KOPT-K1 (cell line): ENCODE results near the gene ALX4.

Experiments used
- H3K27ac ChIP-seq: fragments of 200-600 bp; sonication (generic); 2 replicates; pipeline ENCODE4 v1.5.1; 2016; ENCODE audit warnings: antibody characterized with exemption, mild to moderate bottlenecking, low read depth, low read length; ENCODE audit not compliant: poor library complexity, severe bottlenecking
- H3K36me3 ChIP-seq: fragments of 200-600 bp; sonication (generic); 2 replicates; pipeline ENCODE4 v1.5.1; 2017; ENCODE audit warnings: antibody characterized with exemption, mild to moderate bottlenecking, low read length, moderate library complexity; ENCODE audit not compliant: insufficient read depth
- H3K9me3 ChIP-seq: fragments of 200-600 bp; sonication (generic); 2 replicates; pipeline ENCODE4 v1.5.1; 2017; ENCODE audit warnings: antibody characterized with exemption, low read length, mild to moderate bottlenecking; ENCODE audit not compliant: insufficient read depth, poor library complexity, severe bottlenecking

Gene ALX4

DNA sequence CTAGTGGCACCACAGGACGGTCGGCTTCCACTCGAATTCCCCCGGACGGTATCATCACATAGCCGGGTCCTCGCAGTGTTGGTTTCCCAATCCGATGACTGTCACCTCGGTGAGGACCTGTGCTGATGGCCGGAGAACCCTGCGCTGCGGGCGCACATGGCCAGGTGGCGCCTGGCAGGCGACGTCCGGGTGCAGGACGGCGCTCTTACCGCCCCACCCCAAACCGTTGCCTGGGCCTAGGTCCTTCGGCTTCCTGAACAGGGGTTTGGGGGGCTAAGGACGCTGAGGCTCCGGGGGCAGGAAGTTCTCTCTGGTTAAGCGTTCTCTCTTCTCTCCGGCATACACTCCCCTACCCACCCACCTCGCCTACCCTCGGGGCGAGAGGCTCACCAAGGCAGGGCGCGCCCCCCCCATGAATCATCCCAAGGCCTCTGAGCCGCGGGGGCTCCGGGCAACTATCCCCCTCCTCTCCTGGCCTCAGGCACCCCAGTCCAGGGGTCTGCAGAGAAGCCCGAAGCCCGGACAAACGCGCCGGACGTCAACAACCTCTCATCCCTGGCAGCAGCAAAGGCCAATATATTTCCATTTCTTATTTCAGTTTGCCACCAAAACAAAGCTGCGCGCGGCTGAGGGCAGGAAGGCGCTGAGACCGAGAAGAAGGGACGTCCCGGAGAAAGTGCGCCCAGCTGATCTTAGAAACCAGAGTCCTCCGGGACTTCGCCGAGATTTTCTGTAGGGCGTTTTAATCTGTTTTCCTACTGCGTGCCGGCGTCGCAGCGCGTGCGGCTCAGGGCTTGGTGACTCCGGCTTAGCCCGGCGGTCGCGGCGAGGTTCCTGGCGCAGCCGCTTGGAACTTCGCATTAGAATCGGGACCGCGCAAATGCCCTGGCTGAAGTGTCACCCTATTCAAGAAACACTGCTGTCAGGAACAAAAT, 5.6 kb downstream of the ALX4 start:
- no peak overlapping the region for H3K27ac ChIP-seq
- no peaks in the 10 kb centered on the region for H3K9me3 ChIP-seq
- H3K36me3 ChIP-seq, result no peaks in the 10 kb centered on the region

- no peaks in the 10 kb centered on the region for H3K9me3 ChIP-seq
- no peak overlapping the region for H3K27ac ChIP-seq
- no peaks in the 10 kb centered on the region for H3K36me3 ChIP-seq
Observed at GRCh38 chr11:44303401-44303938, 6.5 kb downstream of the ALX4 start.

DNA sequence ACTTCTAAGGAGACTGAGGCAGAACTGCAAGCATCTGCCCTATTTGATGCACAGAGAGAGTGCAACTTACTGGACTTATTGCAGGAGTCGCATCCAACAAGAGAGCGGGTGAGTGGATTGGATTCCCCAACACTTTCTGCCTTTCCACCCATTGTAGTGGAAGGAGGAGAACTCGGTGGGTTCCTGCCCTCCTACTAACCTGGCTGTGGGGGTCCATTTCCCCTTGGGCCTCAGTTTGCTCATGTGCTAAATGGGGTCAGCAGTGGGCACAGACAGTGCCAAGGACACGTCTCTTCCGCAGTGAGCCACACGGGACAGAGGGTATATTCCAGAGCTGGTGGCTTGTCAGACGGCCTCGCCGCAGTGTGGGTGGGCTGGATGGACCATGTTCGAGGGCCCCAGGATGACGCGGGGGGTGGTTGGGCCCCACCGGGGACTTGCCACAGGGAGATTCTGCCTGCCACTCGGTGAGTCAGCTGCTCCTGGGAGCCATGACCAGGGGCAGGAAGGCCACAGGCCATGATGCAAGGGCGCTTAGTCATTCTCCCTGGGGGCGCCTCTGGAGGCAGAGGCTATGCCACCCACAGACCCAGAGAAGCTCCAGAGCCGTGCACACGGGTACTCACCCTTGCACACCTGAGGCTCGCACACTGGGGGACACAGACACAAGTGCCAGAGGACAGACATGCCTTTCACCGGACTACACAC, 8.2 kb downstream of the ALX4 start:
- Histone ChIP-seq H3K36me3 (no peaks in the 10 kb centered on the region), H3K9me3 (no peaks in the 10 kb centered on the region), H3K27ac (no peak overlapping the region)

GRCh38 chr11:44300844-44301563, 8.9 kb downstream of the ALX4 start:
- no peak overlapping the region for H3K27ac ChIP-seq
- no peaks in the 10 kb centered on the region for H3K9me3 ChIP-seq
- H3K36me3 ChIP-seq, result no peaks in the 10 kb centered on the region

DNA sequence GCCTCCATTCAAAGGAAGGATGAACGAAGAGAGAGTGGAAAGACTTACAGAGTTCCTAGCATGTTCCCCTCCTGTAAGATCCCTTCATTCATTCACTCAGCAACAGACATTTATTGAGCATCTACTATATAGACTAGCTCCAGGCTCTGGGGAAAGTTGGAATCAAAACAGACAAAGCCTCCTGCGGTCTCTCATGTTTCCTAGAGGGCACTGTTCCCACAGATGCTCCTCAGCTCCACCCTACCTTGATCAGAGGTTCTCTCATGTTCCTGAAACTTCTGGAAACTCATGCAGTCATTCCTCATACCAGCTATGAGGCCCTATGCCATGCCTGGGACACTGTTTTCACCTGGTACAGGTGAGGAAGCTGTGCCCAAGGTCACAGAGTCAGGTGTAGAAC, 11.1 kb downstream of the ALX4 start:
- Histone ChIP-seq H3K9me3 (no peaks in the 10 kb centered on the region), H3K27ac (no peak overlapping the region), H3K36me3 (no peaks in the 10 kb centered on the region)

- H3K36me3 ChIP-seq, result no peaks in the 10 kb centered on the region
- no peak overlapping the region for H3K27ac ChIP-seq
- no peaks in the 10 kb centered on the region for H3K9me3 ChIP-seq
Observed at GRCh38 chr11:44290208-44290607, 19.7 kb downstream of the ALX4 start.

DNA sequence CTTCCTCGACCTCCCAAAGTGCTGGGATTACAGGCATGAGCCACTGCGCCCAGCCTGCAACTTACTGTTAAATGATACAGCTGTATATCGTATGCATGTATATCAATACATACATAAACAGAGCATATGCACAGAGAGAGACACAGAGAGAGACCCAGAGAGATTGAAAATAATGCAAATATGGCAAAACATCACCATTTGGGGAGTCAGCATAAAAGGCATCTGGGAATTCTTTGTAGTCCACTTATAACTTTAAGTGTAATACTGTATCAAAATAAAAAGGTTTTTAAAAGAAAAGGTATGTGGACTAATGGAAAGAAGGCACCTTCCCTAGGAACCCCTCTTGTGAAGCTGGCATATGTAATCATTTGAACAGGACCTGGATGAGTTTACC, 21.8 kb downstream of the ALX4 start:
- H3K9me3 ChIP-seq, result no peaks in the 10 kb centered on the region
- H3K27ac ChIP-seq, result no peak overlapping the region
- H3K36me3 ChIP-seq, result no peaks in the 10 kb centered on the region

GRCh38 chr11:44286911-44287310, 23.0 kb downstream of the ALX4 start:
- H3K36me3 ChIP-seq, result no peaks in the 10 kb centered on the region
- no peak overlapping the region for H3K27ac ChIP-seq
- H3K9me3 ChIP-seq, result no peaks in the 10 kb centered on the region

DNA sequence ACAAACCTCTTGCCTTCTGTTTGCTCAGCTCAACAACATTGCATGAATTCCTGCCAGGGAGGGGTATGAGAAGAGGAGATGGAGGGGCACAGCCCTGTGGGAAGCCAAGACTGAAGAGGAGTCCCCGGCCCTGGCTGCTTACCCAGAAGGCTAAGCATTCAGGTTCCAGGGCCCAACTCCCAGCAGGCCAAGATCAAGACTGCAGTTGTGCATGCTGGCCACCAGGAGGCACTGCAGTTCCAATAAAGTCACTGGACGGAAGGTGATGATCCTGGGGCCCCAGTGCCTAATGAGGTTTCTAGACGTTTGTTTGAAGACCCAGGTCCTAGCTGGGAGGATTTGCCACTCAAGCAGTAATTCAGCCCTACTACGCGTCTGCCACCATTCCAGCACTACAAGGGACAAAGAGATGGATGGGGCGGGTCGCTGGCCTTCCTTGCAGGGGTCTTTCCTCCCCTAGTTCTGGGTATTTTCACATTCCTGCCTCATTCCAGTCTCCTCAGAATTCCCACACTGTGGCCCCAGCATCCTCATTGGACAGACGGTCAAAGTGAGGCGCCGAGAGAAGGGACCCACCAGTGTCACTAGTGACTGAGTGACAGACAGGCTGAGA, 23.6 kb downstream of the ALX4 start:
- Histone ChIP-seq H3K27ac (no peak overlapping the region), H3K9me3 (no peaks in the 10 kb centered on the region), H3K36me3 (no peaks in the 10 kb centered on the region)

- Histone ChIP-seq H3K9me3 (no peaks in the 10 kb centered on the region), H3K27ac (no peak overlapping the region), H3K36me3 (no peaks in the 10 kb centered on the region)
Observed at GRCh38 chr11:44285756-44286155, 24.2 kb downstream of the ALX4 start.

- Histone ChIP-seq H3K27ac (no peak overlapping the region), H3K36me3 (no peaks in the 10 kb centered on the region), H3K9me3 (no peaks in the 10 kb centered on the region)
Observed at GRCh38 chr11:44282620-44283019, 27.3 kb downstream of the ALX4 start.

DNA sequence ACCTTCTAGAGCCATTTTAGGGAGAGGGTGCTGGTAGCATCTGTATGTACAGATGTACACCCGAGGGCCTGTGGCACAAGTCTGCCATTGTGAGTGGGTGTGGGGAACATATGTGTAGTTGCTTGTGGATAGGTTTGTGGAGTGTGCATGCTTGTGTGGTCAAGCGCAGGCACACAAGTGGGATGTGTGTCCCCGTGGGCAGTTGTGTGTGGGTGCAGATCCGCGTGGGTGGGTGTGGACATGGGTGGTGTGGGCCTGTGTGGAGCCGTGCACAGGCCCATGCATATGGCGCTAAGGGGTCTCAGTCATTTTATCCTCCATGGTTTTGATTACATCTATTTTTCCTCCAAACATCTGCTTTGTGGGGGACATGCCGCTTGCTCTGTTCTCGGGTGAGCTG, 28.8 kb downstream of the ALX4 start:
- Histone ChIP-seq H3K9me3 (no peaks in the 10 kb centered on the region), H3K27ac (no peak overlapping the region), H3K36me3 (no peaks in the 10 kb centered on the region)

GRCh38 chr11:44280257-44280656, 29.7 kb downstream of the ALX4 start:
- H3K27ac ChIP-seq, result no peak overlapping the region
- H3K9me3 ChIP-seq, result no peaks in the 10 kb centered on the region
- no peaks in the 10 kb centered on the region for H3K36me3 ChIP-seq

DNA sequence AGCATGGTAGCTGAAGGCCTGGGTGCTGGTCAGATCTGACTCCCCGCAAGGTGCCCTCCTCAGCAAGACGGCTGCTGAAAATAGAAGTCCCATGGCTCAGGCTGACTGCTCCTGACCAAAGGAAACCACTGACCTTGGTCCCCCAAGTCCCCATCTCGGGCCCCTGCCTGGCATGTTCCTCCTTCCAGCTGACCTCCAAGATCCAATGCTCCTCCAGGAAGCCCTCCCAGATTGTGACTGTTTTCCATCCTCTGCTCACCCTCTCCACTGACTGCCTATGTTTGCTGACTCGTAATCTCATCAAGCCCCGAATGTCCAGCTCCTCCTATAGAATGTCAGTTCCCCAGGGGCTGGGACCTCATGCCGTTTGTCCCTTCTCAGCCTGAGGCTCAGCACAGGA, 30.5 kb downstream of the ALX4 start:
- Histone ChIP-seq H3K27ac (no peak overlapping the region), H3K9me3 (no peaks in the 10 kb centered on the region), H3K36me3 (no peaks in the 10 kb centered on the region)
